ENCODE data around the gene COMTD1.

DNA sequence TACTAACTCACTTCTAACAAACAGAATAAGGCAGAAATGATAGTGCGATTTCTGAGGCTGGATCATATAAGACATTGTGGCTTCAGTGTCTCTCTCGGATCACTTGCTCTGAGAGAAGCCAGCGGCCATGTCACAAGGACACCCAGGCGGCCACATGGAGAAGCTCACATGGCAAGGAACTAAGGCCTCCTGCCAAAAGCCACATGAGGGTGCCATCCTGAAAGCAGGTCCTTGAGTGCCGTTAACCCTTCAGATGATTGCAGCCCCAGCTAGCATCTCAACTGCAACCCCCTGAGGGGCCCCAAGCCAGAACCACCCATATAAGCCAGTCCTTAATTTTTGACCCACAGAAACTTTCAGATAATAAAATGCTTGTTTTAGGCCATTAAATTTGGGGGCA, 32.0 kb downstream of the COMTD1 start:
- TF ChIP-seq ISL1 (CRISPR knock-in tag; IDR thresholded peaks at IDR 0.05) = no peak
- TF ChIP-seq OSR1 (CRISPR knock-in tag; IDR thresholded peaks at IDR 0.05) = no peak
- TF ChIP-seq ZC3H10 (CRISPR knock-in tag; IDR thresholded peaks at IDR 0.05) = no peak
- no peak for TF ChIP-seq RARB (CRISPR knock-in tag; IDR thresholded peaks at IDR 0.05)
- no peak for TF ChIP-seq ARNTL (CRISPR knock-in tag; IDR thresholded peaks at IDR 0.05; ENCODE audit: borderline replicate concordance, low read depth)
- TF ChIP-seq CSDC2 (CRISPR knock-in tag; IDR thresholded peaks at IDR 0.05) = no peak
- TF ChIP-seq BACH2 (CRISPR knock-in tag; IDR thresholded peaks at IDR 0.05; ENCODE audit: borderline replicate concordance) = no peak
- TF ChIP-seq ZFP30 (CRISPR knock-in tag; IDR thresholded peaks at IDR 0.05) = no peak
- TF ChIP-seq SNAI2 (CRISPR knock-in tag; IDR thresholded peaks at IDR 0.05) = no peak
- no peak for TF ChIP-seq PPARA (CRISPR knock-in tag; IDR thresholded peaks at IDR 0.05; ENCODE audit: borderline replicate concordance)
- TF ChIP-seq, protein P1, sequence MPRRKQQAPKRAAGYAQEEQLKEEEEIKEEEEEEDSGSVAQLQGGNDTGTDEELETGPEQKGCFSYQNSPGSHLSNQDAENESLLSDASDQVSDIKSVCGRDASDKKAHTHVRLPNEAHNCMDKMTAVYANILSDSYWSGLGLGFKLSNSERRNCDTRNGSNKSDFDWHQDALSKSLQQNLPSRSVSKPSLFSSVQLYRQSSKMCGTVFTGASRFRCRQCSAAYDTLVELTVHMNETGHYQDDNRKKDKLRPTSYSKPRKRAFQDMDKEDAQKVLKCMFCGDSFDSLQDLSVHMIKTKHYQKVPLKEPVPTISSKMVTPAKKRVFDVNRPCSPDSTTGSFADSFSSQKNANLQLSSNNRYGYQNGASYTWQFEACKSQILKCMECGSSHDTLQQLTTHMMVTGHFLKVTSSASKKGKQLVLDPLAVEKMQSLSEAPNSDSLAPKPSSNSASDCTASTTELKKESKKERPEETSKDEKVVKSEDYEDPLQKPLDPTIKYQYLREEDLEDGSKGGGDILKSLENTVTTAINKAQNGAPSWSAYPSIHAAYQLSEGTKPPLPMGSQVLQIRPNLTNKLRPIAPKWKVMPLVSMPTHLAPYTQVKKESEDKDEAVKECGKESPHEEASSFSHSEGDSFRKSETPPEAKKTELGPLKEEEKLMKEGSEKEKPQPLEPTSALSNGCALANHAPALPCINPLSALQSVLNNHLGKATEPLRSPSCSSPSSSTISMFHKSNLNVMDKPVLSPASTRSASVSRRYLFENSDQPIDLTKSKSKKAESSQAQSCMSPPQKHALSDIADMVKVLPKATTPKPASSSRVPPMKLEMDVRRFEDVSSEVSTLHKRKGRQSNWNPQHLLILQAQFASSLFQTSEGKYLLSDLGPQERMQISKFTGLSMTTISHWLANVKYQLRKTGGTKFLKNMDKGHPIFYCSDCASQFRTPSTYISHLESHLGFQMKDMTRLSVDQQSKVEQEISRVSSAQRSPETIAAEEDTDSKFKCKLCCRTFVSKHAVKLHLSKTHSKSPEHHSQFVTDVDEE (CRISPR knock-in tag; IDR thresholded peaks at IDR 0.05) = no peak
- TF ChIP-seq, protein P2, sequence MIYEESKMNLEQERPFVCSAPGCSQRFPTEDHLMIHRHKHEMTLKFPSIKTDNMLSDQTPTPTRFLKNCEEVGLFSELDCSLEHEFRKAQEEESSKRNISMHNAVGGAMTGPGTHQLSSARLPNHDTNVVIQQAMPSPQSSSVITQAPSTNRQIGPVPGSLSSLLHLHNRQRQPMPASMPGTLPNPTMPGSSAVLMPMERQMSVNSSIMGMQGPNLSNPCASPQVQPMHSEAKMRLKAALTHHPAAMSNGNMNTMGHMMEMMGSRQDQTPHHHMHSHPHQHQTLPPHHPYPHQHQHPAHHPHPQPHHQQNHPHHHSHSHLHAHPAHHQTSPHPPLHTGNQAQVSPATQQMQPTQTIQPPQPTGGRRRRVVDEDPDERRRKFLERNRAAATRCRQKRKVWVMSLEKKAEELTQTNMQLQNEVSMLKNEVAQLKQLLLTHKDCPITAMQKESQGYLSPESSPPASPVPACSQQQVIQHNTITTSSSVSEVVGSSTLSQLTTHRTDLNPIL (CRISPR knock-in tag; IDR thresholded peaks at IDR 0.05; ENCODE audit: low read depth) = no peak
- no peak for TF ChIP-seq TCF4 (CRISPR knock-in tag; IDR thresholded peaks at IDR 0.05; ENCODE audit: borderline replicate concordance)
- TF ChIP-seq, protein P3, sequence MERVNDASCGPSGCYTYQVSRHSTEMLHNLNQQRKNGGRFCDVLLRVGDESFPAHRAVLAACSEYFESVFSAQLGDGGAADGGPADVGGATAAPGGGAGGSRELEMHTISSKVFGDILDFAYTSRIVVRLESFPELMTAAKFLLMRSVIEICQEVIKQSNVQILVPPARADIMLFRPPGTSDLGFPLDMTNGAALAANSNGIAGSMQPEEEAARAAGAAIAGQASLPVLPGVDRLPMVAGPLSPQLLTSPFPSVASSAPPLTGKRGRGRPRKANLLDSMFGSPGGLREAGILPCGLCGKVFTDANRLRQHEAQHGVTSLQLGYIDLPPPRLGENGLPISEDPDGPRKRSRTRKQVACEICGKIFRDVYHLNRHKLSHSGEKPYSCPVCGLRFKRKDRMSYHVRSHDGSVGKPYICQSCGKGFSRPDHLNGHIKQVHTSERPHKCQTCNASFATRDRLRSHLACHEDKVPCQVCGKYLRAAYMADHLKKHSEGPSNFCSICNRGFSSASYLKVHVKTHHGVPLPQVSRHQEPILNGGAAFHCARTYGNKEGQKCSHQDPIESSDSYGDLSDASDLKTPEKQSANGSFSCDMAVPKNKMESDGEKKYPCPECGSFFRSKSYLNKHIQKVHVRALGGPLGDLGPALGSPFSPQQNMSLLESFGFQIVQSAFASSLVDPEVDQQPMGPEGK (CRISPR knock-in tag; IDR thresholded peaks at IDR 0.05; ENCODE audit: borderline replicate concordance) = no peak
